ENCODE data around the gene STK33. TPM values are rescaled to one million over a fixed set of nuclear protein-coding genes. Genes with fewer than 3 reads are reported as not detected.

The STK33 gene
- total RNA-seq, 2 donors from 2014 or later, result 2.9 to 14.6 TPM

- H3K4me3 ChIP-seq, result no peak overlapping the region
- H3K27me3 ChIP-seq (replicated peaks; ENCODE audit: insufficient read depth), result no peaks in the 10 kb centered on the region
- TF ChIP-seq POLR2AphosphoS5 (IDR thresholded peaks at IDR 0.05) (no peak), CTCF (IDR thresholded peaks at IDR 0.05) (no peak), POLR2A (IDR thresholded peaks at IDR 0.05) (no peak)
- DNase-seq (ENCODE audit: low spot score), result no peak
- H3K27ac ChIP-seq, result no peak overlapping the region
- no peaks in the 10 kb centered on the region for H3K4me1 ChIP-seq (replicated peaks)
- H3K9me3 ChIP-seq, result no peaks in the 10 kb centered on the region
- intact Hi-C loops (cut with DNase I), result no loop called here
- no peaks in the 10 kb centered on the region for H3K36me3 ChIP-seq
- WGBS, result 79% methylated on average over 10 of the region's 10 CpGs
Measured at GRCh38 chr11:8368772-8369171, 225.3 kb downstream of the STK33 start.

- WGBS, result 72% methylated on average over 7 of the region's 7 CpGs
Measured at GRCh38 chr11:8368194-8368593, 225.8 kb downstream of the STK33 start.

GRCh38 chr11:8366316-8366715 is 227.7 kb downstream of the STK33 start:
- intact Hi-C loops (cut with DNase I), result no loop called here
- WGBS, result 92% methylated on average over 6 of the region's 6 CpGs
- no peaks in the 10 kb centered on the region for H3K36me3 ChIP-seq

More at GRCh38 chr11:8368194-8368593, 225.8 kb downstream of the STK33 start:
- Histone ChIP-seq H3K27ac (no peak overlapping the region), H3K36me3 (no peaks in the 10 kb centered on the region), H3K9me3 (no peaks in the 10 kb centered on the region), H3K27me3 (replicated peaks; ENCODE audit: insufficient read depth) (no peaks in the 10 kb centered on the region), H3K4me3 (no peak overlapping the region), H3K4me1 (replicated peaks) (no peaks in the 10 kb centered on the region)
- intact Hi-C loops (cut with DNase I), result no loop called here
- TF ChIP-seq POLR2A (IDR thresholded peaks at IDR 0.05) (no peak), CTCF (IDR thresholded peaks at IDR 0.05) (no peak), POLR2AphosphoS5 (IDR thresholded peaks at IDR 0.05) (no peak)
- no peak for DNase-seq (ENCODE audit: low spot score)

GRCh38 chr11:8365216-8365941 is 228.6 kb downstream of the STK33 start:
- WGBS, result 72% methylated on average over 11 of the region's 11 CpGs
- H3K27ac ChIP-seq, result no peak overlapping the region
- intact Hi-C loops (cut with DNase I), result no loop called here

More at GRCh38 chr11:8366316-8366715, 227.7 kb downstream of the STK33 start:
- TF ChIP-seq POLR2A (IDR thresholded peaks at IDR 0.05) (no peak), POLR2AphosphoS5 (IDR thresholded peaks at IDR 0.05) (no peak), CTCF (IDR thresholded peaks at IDR 0.05) (no peak)
- no peak overlapping the region for H3K27ac ChIP-seq
- no peaks in the 10 kb centered on the region for H3K27me3 ChIP-seq (replicated peaks; ENCODE audit: insufficient read depth)
- DNase-seq (ENCODE audit: low spot score), result no peak
- H3K4me3 ChIP-seq, result no peak overlapping the region
- no peaks in the 10 kb centered on the region for H3K9me3 ChIP-seq
- H3K4me1 ChIP-seq (replicated peaks), result no peaks in the 10 kb centered on the region

More at GRCh38 chr11:8365216-8365941, 228.6 kb downstream of the STK33 start:
- DNase-seq (ENCODE audit: low spot score), result no peak
- TF ChIP-seq CTCF (IDR thresholded peaks at IDR 0.05) (no peak), POLR2AphosphoS5 (IDR thresholded peaks at IDR 0.05) (no peak), POLR2A (IDR thresholded peaks at IDR 0.05) (no peak)
- Histone ChIP-seq H3K4me1 (replicated peaks) (no peaks in the 10 kb centered on the region), H3K27me3 (replicated peaks; ENCODE audit: insufficient read depth) (no peaks in the 10 kb centered on the region), H3K9me3 (no peaks in the 10 kb centered on the region), H3K36me3 (no peaks in the 10 kb centered on the region), H3K4me3 (no peak overlapping the region)

Data from prostate gland (tissue), 2 donors.